ENCODE measurements around the gene IZUMO1.

IZUMO1 gene

DNA sequence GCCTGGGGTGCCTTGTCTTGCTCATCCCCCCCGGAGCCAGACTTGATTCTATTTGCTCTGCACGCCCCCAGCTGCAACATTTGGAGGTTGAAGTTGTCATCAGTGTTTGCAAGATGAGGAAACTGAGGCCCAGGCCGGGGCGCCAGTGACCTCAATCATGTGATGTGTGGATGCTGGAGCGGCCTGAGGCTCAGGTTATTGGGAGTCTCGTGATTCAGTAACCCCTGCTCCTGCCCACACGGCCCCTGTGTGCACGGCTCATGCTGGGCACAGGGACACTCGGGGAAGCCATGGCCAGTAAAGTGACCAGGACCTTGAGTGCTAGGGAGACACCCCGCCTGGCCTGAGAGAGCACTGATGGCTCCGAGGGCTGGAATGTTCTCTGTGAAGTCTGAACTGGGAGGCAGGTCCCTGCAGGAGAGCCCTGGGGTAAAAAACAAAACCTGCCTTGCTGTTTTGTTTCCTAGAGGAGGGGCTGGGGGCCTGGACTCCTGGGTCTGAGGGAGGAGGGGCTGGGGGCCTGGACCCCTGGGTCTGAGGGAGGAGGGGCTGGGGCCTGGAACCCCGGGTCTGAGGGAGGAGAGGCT, 10.5 kb upstream of the IZUMO1 start:
- DNase-seq (ENCODE audit: low read depth) = no peak

DNA sequence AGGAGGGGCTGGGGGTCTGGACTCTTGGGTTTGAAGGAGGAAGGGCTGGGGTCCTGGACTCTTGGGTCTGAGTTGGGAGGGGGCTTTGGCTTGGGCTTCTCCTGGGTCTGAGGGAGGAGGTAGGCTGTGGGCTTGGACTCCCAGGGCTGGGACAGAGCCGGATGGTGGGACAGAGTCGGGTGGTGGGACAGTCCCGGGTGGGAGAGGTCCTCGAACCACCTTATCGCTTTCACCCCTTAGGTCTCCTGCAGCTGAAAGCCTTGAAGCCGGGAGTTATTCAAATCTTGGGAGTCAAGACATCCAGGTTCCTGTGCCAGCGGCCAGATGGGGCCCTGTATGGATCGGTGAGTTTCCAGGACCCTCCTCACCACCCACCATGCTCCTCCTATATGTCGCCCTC, 10.0 kb upstream of the IZUMO1 start:
- no peak for DNase-seq (ENCODE audit: low read depth)

DNA sequence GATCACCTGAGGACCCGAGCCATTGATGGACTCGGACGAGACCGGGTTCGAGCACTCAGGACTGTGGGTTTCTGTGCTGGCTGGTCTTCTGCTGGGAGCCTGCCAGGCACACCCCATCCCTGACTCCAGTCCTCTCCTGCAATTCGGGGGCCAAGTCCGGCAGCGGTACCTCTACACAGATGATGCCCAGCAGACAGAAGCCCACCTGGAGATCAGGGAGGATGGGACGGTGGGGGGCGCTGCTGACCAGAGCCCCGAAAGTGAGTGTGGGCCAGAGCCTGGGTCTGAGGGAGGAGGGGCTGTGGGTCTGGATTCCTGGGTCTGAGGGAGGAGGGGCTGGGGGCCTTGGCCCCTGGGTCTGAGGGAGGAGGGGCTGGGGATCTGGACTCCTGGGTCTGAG, 9.5 kb upstream of the IZUMO1 start:
- no peak for DNase-seq (ENCODE audit: low read depth)

DNA sequence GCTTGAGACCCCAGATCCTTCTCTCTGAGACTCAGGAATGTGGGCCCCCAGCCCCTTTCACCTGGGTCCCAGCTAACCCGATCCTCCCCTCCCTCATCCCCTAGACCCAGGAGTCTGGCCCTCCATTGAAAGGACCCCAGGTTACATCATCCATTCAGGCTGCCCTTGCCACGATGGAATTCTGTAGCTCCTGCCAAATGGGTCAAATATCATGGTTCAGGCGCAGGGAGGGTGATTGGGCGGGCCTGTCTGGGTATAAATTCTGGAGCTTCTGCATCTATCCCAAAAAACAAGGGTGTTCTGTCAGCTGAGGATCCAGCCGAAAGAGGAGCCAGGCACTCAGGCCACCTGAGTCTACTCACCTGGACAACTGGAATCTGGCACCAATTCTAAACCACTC, 9.1 kb upstream of the IZUMO1 start:
- no peak for DNase-seq (ENCODE audit: low read depth)

DNA sequence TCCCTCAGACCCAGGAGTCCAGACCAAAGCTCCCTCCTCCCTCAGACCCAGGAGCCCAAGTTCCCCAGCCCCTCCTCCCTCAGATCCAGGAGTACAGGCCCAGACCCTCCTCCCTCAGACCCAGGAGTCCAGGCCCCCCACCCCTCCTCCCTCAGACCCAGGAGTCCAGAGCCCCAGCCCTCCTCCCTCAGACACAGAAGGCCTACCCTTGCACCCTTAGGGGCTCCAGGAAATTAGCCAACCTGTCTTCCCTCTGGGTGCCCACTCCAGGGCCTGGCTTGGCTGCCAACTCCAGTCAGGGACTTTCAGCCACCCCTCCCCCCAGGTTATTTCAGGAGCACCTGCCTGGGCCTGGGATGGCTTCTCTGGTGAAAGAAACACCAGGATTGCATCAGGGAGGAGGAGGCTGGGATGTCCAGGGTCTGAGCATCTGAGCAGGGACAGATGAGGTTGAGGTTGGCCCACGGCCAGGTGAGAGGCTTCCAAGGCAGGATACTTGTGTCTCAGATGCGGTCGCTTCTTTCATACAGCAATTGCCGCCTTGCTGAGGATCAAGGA, 8.5 kb upstream of the IZUMO1 start, which contains the start of gene FGF21:
FGF21 (plus strand) TSS at position 441 of the 558 bp plus-strand sequence. CDS start 713 bp downstream, outside the sequence.
- DNase-seq (ENCODE audit: low read depth) = no peak

DNA sequence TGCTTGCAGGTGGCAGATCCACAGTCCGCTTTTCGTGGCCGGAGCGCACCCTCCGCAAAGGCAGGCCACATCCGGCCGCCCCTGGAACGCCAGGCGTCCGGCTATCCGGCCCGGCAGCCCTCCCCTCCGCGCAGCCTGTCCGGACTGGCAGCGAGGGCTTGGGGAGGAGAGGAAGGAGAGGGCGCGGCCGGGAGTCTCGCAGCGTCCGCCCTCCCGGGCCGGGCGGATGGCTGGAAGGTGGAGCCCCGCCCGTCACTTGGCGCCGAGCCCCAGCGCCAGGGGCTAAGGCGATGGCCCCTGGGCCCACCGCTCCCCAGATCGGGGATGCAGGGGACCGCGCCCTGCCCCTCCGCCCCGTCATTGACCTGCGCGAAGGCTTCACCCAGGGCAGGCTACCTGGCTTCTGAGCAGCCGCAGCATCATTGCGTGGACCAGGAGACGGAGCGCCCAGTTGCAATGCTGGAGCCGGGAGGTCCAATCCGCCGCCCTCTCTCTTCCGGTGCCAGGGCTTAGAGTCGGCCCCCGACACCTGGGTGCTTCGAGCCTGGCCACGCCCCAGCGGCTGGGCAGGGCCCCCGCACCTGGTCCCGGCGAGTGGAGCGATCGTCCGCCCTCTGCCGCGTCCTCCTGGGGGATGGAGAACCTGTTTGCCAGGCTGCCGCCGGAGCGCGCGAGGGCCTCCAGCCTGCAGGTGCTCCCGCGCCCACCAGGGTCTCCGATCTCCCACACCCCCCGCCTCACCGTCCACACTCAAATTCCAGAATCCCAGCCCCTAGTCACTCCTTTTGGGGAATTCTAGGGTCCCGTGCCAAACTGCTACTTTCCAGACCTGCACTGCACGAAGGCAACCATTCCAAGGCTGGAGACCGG, 6.0 kb upstream of the IZUMO1 start, which contains the start of gene FUT1:
FUT1 (minus strand) TSS at position 146 of the 870 bp plus-strand sequence. CDS start 1,360 bp downstream, outside the sequence.
- peak; percentile 11 for DNase-seq (ENCODE audit: low read depth)

DNA sequence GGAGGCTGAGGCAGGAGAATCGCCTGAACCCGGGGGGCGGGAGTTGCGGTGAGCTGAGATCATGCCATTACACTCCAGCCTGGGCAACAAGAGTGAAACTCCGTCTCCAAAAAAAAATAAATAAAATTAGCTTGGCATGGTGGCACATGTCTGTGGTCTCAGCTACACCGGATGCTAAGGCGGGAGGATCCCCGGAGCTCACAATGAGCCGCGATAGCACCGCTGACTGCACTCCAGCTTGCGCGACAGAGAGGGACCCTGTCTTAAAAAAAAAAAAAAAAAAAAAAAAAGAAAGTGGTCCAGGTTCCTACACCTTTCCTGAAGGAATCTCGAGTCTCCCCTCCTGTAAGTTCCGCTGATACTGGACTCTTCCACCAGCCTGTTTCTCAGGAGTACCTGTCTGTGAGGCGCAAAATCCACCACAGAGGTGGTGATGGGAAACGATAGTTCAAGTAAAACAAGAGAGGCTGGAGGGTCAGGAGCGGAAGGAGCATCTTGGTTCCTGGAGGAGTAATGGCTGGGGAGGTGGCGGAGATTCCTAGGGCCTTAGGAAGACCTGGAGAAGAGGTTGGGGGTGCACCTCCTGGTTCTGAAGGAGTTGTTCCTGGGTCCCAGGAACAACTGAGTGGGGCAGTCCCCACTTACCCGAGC, 5.3 kb upstream of the IZUMO1 start:
- no peak for DNase-seq (ENCODE audit: low read depth)

DNA sequence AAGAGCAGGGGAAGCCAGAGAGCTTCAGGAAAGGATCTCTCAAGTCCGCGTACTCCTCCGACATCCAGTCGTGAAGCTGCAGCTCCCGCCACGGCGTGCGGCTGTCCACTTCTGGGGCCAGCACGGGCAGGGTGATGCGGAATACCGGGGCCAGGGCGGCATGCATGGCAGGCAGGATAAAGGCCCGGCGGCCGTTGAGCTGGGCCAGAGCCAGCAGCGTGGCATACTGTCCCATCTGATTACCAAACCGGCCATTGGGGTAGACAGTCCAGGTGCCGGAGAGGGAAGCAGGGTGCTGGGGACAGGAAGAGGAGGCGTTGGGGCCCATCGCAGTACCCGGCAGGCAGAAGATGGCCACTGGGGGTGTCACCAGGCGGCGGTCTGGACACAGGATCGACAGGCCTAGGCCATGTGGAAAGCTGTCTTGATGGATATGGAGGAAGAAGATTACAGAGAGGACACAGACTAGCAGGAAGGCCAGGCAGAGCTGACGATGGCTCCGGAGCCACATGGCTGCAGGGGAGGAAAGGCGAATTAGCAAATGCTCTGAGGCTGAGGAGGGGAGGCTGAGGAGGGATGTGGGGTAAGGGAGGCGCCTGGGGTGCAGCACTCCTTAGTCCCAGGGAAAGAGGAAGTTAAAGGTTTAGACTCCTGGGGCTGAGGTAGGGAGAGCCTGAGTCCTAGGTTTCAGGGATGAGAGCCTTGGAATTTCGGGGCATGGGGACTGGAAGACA, 4.2 kb upstream of the IZUMO1 start:
- no peak for DNase-seq (ENCODE audit: low read depth)

DNA sequence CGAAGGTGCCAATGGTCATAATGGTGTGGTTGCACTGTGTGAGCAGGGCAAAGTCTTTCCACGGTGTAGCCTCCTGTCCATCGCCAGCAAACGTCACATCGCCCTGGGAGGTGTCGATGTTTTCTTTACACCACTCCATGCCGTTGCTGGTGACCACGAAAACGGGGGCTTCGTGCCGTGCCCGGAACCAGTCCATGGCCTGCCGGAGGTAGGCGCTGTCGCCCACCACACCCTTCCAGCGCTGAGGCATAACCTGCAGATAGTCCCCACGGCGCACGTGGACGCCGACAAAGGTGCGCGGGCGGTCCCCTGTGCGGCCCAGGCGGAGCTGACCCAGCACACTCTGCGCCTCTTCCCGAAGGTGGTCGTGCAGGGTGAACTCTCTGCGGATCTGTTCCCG, 3.6 kb upstream of the IZUMO1 start:
- no peak for DNase-seq (ENCODE audit: low read depth)

DNA sequence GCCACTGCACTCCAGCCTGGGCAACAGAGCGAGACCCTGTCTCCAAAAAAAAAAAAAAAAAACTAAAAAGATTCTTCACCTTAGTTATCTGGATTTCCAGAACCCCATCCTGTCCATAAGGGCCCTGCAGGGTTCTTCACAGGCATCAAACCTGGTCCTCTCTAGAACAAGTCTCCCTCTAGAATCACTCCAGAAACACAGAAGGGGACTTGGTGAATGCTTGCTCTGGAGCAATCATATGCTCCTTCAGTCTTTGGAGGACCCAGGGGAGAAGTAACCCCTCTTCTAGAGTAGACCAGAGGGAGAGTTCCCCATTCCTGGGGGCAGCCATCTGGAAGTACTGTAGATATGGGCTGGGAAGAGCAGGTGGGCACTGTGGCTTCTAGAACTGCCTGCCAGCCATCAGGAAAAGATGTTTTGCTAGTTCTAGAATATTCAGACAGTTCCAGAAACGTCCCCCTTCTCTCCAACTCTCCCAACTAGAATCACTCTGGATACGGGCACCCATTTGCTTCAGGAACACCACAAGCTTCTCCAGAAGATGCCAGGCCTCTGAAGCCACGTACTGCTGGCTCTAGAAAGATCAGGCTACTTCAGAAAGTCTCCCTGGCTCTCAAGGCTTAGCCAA, 3.0 kb upstream of the IZUMO1 start:
- no peak for DNase-seq (ENCODE audit: low read depth)

DNA sequence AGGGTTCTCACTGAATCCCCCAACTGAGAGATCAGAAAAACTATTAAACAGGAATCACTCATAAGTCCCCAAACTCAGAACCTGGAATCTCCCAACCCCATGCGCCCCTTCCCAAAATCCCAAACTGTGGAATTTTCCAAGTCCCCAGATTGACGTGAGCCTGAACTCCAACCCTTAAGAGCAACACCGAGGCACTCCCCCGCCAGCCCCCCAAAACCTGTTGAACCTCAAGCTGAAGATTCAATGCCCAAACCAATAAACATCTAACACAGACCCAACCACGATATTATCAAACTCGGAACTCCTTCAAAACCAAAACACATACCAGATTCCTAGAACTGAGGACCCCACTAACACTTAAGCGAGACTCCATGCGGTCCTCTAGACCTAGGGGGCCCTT, 599 bp downstream of the IZUMO1 start:
- no peak for DNase-seq (ENCODE audit: low read depth)

DNA sequence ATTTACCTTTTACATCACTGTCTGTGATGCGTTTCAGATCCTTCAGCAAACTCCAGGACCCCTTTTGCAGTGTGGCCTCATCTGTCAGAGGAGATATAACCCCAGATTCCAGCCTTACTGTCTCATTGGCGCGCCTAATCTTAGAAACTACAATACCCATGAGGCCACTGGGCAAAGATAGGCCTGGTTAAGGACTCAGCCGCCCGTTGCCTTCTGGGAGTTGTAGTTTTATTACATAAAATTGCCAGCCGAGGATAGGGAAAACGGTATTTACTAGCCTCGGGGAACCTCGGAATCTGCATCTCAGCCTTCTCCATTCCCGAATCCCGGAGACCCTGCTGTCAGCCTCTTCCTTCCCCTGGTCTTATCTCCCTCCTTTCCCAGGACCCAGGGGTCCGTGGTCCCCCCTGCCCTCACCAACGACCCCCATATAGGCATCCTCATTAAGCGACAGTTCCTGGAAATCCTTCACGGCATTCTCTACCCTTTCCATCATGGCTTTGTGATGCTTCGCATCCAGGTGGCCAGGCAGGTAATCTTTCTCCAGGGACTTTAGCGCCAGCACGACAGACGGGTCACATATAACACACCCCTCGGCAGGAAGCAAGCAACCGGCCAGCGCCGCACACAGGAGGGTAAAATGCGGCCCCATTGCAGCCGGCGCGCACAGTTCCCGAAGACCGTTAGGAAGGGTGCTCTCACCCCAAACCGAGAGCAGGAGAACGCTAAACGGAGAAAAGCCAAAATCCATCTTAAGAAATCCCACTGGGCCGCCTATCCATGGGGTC, 1.3 kb downstream of the IZUMO1 start:
- DNase-seq (ENCODE audit: low read depth) = no peak

DNA sequence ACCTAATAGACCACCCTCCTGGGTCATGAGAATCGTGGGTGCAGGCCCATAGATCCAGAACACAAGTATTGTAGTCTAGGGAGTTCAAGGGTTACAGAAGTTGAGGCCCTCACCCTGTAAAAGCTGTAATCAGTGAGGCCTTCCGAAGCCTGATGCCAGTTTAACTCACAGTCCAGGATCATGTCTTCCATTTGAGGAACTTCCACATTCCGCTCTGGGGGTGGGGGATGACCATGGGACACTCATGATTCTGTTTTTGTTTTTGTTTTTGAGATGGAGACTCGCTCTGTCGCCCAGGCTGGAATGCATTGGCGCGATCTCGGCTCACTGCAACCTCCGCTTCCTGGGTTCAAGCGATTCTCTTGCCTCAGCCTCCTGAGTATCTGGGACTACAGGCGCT, 4.6 kb downstream of the IZUMO1 start:
- DNase-seq (ENCODE audit: low read depth) = no peak

DNA sequence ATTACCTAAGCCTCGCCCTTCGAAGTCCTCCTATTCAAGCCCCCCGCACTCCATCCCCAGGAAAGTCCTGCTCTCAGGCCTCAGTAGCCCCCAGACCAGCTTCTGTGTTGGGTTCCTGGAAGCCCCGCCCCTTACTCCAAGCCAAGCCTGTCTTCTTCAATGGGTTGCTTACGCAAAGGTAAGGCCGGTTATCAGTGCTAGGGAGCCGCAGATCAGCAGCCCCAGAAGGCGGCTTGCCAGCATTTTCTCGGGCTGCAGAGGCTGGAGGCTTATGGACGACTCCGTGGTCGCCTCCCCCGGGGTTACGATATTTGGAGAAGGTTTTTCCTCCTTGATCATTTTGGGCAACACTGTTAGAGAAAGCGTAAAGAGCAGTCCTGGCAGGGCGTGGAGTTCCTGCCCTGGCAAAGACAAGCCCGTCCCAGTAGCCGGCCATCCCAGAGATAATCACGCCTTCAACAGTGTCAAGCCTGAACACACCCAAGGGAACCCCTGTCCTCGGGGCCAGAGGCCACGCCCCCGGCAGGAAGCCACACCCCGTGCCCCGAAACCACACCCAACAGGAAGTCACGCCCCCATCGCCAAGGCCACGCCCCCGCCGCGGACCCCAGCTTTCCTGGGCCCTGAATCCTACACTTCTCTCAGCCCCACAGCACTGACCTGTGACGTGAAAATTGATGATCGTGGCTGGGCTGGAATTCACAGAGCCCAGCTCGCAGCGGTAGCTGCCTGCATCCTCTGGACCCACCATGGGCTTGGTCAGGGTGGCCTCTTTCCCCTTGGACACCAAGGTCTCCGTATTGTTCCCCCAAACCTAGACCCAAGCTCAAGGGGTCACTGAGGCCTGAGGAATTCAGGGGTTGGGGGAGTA, 5.3 kb downstream of the IZUMO1 start:
- no peak for DNase-seq (ENCODE audit: low read depth)

DNA sequence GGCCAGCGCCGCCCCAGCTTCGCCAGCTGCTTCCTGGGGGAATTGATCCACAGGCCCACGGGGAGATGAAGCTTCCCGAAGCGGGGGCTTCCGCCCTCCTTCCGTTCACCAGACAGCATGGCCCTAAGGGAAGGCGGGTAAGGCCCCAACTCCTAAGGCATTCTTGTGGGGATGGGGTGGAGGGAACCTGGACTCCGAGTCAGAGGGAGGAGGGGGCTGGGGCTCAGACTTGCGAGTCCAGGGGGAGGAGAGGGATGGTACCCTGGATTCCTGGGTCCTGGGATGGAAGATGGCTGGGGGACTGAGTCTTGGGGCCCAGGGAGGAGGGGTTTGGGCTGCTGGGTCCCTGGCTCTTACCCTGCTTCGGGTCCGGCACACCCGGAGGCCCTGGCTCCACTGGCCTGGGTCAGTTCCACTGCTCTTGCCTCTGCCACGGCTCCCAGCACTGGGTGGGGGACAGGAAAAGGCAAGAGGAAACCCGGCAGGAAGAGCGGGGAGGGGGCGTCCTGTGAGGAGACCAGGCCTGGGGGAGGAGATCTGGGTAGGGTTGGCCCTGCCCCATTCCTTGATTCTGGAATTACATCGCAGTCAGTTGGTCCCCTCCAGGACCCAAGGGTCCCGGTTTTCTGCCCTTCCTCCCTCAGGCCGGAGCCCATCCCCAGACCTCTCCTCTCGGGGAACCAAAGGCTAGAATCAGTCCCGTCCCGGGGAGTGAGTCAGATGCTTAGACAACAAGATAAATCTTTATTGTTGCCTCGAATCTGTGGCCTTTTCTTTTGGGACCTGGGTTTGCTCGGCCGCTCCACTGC, 6.3 kb downstream of the IZUMO1 start, which contains the start of gene RASIP1:
RASIP1 (minus strand) TSS at position 447 of the 809 bp plus-strand sequence; CDS start at position 119, 328 bp downstream.
- DNase-seq (ENCODE audit: low read depth) = no peak

DNA sequence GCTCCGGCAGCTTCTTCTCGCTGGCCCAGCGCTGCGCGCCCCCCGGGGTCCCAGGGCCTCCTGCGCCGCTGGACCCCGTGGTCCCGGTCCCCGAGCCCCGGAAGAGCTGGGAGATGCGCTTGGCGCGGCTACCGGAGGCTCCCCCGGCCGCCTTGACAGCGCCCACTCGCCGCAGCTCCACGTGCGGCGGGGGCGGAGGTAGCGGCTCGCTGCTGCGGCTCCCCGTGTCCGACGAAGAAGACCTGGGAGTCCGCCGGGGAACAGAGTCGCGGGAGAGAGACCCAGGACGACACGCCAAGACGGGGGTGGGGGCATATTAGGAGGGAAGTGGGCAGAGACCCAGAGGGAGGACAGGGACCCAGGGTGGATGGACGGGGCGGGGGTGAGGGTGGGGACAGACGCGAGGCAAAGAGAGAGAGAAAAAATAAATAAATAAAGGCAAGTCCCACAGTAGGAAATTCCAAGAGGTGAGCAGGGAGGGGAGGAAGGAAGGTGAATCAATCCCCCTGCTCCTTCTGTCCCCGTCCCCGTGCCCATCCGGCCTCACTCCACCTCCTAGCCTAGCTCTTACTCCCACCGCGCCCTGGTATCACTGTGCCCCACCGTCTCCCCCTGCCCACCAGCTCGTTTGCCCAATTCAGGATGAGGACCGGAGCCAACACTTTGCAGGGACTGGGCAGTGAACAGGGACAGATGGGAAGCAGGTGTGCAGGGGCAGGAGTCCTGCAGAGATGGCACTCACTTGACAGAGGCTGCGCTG, 7.1 kb downstream of the IZUMO1 start:
- DNase-seq (ENCODE audit: low read depth) = no peak

DNA sequence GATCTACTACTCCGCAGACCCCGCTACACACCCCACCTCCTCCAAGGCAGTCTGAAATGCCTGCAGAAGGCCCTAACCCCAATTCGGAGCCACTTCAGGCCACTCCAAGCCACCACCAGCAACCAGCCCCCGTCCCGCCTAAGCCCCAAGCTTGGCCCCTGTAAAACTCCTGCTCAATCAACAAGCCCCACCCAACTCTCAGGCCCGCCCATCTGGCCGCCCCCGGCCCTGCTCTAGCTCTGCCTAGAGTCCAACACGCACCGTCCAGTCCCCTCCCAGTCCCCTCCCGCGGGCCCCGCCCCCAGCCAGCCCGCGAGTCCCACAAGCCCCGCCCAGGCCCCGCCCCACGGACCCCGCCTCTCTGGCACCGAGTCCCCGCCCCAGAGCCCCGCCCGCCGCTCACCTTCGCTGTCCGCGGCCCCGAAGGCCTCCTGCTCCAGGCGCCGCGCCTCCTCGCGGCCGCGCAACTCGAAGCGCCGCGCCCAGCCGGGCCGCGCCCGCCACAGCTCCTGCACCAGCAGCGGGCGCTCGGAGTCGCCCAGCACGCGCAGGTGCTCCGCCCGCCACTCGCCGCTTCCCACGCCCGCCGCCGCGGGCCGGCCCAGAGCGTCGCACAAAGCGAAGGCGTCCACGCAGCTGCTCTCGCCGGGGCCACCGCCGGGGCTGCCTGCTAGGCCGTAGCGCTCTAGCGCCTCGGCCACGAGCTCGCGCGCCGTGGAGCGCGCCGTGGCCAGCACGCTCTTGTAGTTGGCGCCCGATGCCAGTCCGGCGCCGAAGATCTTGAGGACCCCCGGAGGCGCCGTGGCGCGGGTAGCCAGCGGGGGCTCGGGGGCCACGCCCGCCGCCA, 7.9 kb downstream of the IZUMO1 start:
- peak; percentile 85 for DNase-seq (ENCODE audit: low read depth)
